Measurements from ENCODE around the gene BNIP5.

The BNIP5 gene

DNA sequence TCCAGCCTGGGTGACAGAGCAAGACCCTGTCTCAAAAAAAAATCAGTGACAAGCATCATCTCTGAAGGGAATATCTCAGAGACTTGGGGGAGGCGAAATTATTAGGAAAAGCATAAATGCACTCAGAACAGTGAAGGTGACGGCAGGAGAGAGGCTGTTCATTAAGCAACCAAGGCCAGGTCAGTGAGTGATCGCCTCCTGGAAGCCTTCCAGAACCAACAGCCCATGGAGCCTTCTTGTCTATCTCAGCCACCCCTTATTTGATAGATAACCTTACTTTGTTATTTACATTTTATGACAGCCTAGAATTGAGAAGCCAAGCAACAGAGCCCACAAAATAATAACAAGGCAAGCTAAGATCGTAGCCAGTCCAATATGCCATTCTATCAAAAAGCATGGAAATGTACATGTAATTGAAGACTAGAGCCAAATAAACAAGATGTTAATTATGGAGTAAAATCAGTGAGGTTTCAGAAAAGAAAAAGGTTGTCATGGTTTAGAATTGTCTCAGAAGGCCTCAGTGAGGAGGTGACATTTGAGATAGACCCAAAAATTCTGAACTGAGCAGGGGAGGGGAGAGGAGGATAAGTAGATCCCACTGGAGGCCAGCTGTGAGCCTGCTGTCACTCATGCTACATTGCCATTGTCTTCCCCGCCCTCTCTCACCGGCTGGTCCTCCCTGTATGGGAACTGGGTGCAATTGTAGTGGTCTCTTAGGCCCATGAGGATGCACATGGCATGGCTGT is 17.8 kb downstream of the BNIP5 start:
- H3K4me1 ChIP-seq, result no peaks in the 10 kb centered on the region; the same call in 1 of the 2 replicates
- in situ Hi-C loops (cut with MboI; ENCODE audit: low sequenced_read_pairs), result no loop called here
- H3K36me3 ChIP-seq (replicated peaks), result no peaks in the 10 kb centered on the region
- H3K9me3 ChIP-seq, result no peaks in the 10 kb centered on the region
- H3K27me3 ChIP-seq (ENCODE audit: low read depth), result no peaks in the 10 kb centered on the region; the same call in 1 of the 2 replicates
- no peak for DNase-seq (ENCODE audit: low spot score in 2 of 2)
- no peak overlapping the region for H3K4me3 ChIP-seq

DNA sequence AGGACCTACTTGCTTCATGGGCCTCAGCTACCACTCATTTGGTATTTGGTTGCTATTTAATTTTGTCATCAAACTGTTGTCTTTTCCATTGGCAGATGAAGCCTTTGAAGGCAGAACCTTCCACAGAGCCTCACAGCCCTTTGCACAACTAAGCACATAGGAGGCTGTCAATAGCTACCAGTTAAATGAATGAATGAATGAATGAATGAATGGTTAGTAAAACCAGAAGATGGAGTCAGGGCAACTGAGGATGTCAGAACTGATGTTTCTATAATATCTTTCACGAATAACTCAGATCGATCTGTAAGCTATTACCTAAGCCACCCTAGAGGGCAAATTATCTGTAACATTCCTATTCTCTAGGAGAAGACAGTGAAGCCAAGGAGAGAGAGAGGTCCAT is 19.1 kb downstream of the BNIP5 start:
- Histone ChIP-seq H3K9me3 (no peaks in the 10 kb centered on the region), H3K27me3 (ENCODE audit: low read depth) (no peaks in the 10 kb centered on the region; the same call in 1 of the 2 replicates), H3K4me1 (no peaks in the 10 kb centered on the region; the same call in 1 of the 2 replicates), H3K4me3 (no peak overlapping the region), H3K36me3 (replicated peaks) (no peaks in the 10 kb centered on the region)
- in situ Hi-C loops (cut with MboI; ENCODE audit: low sequenced_read_pairs), result no loop called here
- DNase-seq (ENCODE audit: low spot score in 2 of 2), result no peak

DNA sequence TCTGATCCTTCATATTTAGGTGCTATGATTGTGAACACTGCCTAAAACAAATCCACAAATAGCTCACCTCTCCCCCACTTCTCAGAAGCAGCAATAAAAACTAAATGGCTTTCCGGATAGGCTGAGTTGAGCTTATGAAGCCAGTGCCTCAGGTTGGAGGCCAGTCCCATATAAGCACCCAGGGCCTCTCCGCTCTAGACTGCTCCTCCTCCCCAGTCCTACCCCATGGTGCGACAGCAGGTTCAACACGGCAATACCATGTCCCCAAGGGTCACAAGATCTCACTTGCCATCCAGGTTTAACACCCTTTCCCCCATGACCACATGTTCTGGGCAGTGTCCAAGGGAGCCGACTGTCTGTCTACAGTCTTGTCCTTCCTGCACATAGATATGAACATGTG is 20.8 kb downstream of the BNIP5 start:
- Histone ChIP-seq H3K36me3 (replicated peaks) (no peaks in the 10 kb centered on the region), H3K4me3 (no peak overlapping the region), H3K27me3 (ENCODE audit: low read depth) (no peaks in the 10 kb centered on the region; the same call in 1 of the 2 replicates), H3K4me1 (no peaks in the 10 kb centered on the region; the same call in 1 of the 2 replicates), H3K9me3 (no peaks in the 10 kb centered on the region)
- no peak for DNase-seq (ENCODE audit: low spot score in 2 of 2)
- in situ Hi-C loops (cut with MboI; ENCODE audit: low sequenced_read_pairs), result no loop called here

DNA sequence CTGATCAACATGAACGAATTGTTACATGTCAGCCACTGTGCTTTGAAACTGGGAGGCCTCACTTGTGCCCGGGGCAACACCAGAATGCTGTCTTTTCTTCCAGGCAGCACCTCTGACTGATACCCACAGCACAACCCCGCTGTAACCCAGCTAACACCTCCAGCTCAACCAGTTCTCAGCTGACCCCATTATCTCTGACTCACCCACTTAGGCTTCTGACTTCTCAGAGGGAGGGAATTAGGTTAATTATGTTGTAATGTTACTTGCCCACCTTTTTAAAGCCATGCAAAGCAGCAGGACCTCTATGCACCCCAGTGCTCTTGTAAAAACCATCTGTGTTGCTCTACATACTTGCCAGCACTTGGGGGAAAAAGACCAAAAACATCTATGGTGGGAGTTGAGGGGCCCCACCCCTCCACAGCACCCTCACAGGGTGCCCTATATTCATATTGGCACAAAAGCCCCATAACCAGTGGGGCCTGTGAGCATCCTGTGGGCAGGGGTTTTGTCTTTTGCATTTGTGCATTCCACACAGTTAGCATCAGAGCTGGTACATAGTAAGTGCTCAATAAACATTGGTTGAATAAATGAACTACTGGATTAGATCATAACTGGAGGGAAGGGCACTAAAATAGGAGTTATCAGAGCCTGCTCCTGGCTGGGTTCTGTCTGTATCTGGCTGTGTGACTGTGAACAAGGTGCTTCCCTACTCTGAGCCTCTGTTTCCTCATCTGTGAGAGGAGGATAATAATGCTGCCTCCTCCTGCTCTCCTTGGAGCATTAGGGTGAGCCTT is 22.3 kb downstream of the BNIP5 start:
- H3K36me3 ChIP-seq (replicated peaks), result no peaks in the 10 kb centered on the region
- H3K4me1 ChIP-seq, result no peaks in the 10 kb centered on the region
- H3K9me3 ChIP-seq, result no peaks in the 10 kb centered on the region
- DNase-seq (ENCODE audit: low spot score in 2 of 2), result no peak
- no peaks in the 10 kb centered on the region; the same call in 1 of the 2 replicates for H3K27me3 ChIP-seq (ENCODE audit: low read depth)
- no peak overlapping the region for H3K4me3 ChIP-seq
- in situ Hi-C loops (cut with MboI; ENCODE audit: low sequenced_read_pairs), result no loop called here

DNA sequence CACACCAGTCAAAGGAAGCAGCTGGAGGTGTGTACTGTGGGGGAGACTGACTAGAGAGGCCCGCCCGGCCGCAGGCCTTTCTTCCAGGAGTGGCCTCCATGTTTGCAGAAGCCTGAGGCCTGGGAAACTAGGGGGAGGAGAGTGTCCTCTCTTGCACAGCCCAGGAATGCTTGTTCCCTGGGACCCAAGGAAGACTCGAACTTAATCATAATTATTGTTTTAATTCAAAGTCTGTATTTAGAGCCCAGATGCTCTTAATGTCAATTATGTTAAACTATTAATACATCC is 23.1 kb downstream of the BNIP5 start:
- Histone ChIP-seq H3K4me3 (no peak overlapping the region), H3K4me1 (no peaks in the 10 kb centered on the region), H3K9me3 (no peaks in the 10 kb centered on the region), H3K36me3 (replicated peaks) (no peaks in the 10 kb centered on the region), H3K27me3 (ENCODE audit: low read depth) (no peaks in the 10 kb centered on the region; the same call in 1 of the 2 replicates)
- no peak for DNase-seq (ENCODE audit: low spot score in 2 of 2)
- in situ Hi-C loops (cut with MboI; ENCODE audit: low sequenced_read_pairs), result no loop called here

DNA sequence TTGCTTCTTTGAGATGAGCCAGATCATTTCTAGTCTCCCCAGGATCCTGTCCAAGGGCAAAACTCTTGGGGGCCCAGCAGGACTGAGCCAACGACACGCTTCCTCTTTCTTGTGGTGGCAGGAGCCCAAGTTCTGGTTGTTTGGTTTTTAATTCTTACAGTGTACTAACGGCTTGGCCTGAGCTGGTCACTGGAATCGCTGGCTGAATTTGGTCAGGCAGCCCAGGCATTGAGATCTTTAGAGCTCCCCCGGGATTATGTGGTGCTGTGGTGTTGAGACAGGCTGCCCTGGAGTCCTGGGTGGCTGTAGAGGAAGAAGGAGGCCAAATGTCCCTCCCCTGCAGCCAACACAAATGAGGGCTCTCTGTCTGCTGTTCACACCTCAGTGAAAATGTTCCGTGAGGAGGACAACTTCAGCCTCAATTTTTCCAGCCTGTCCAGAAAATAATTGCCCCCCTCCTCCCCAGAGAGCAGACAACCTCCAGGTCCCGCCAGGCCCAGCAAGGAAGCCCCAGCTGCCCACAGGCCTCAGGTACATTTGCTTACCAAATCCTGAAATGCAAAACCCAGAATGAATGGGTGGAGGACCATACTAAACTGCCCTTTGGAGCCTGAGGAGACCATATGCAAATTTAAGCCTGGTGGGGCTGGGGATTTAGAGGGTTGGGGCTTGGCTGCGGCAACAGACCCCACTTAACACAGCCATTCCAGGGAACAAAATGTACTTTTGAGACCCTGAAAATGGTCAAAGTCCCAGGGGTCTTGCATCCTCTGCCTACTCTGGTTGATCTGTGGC is 23.6 kb downstream of the BNIP5 start:
- no peaks in the 10 kb centered on the region for H3K36me3 ChIP-seq (replicated peaks)
- H3K4me3 ChIP-seq, result no peak overlapping the region
- no peak for DNase-seq (ENCODE audit: low spot score in 2 of 2)
- in situ Hi-C loops (cut with MboI; ENCODE audit: low sequenced_read_pairs), result no loop called here
- H3K4me1 ChIP-seq, result no peaks in the 10 kb centered on the region
- H3K9me3 ChIP-seq, result no peaks in the 10 kb centered on the region
- no peaks in the 10 kb centered on the region; the same call in 1 of the 2 replicates for H3K27me3 ChIP-seq (ENCODE audit: low read depth)

DNA sequence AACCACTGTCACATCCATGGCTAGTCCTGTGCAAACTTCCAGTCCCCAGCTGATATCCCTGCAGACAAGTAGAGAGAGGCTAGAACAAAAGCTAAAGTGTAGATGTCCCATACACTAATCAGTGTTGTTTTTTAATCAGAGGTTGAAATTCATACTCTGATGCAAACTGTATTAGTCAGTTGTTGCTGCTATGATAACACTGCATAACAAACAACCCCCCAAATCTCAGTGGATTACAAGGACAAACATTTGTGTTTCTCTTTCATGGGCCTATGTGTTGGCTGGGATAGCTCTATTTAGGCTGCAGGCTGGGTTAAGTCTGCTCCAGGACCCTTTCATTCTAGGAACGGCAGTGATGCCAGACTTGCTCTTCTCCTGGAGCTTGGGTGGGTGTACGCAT is 26.8 kb downstream of the BNIP5 start:
- Histone ChIP-seq H3K4me1 (peaks cover 12% of the 10 kb centered on the region), H3K27me3 (ENCODE audit: low read depth) (no peaks in the 10 kb centered on the region; the same call in 1 of the 2 replicates), H3K4me3 (no peak overlapping the region), H3K36me3 (replicated peaks) (no peaks in the 10 kb centered on the region), H3K9me3 (no peaks in the 10 kb centered on the region)
- DNase-seq (ENCODE audit: low spot score in 2 of 2), result no peak
- in situ Hi-C loops (cut with MboI; ENCODE audit: low sequenced_read_pairs), result no loop called here

DNA sequence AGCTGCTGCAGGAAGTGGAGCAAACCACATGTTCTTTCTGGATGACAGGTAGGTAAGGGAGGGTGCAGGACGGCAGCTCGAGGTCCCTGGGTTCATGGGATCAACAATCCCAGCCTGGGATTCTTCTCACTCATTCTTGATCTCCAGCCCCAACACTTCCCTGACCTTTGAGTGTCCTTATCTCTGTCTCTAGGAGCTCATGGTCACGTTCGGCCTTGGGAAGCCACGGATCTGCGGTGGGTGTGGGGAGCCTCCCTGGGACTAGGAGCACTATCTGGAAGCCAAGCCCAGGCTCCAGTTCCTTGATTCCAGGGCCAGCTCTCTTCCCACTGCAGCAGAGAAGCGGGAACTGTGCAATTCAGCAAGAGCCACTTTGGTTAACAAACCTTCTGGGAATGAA is 27.5 kb downstream of the BNIP5 start:
- DNase-seq (ENCODE audit: low spot score in 2 of 2), result no peak
- H3K4me3 ChIP-seq, result no peak overlapping the region
- no peaks in the 10 kb centered on the region for H3K27me3 ChIP-seq (ENCODE audit: low read depth)
- peaks cover 12% of the 10 kb centered on the region for H3K4me1 ChIP-seq
- H3K9me3 ChIP-seq, result no peaks in the 10 kb centered on the region
- no peaks in the 10 kb centered on the region for H3K36me3 ChIP-seq (replicated peaks)
- in situ Hi-C loops (cut with MboI; ENCODE audit: low sequenced_read_pairs), result no loop called here

DNA sequence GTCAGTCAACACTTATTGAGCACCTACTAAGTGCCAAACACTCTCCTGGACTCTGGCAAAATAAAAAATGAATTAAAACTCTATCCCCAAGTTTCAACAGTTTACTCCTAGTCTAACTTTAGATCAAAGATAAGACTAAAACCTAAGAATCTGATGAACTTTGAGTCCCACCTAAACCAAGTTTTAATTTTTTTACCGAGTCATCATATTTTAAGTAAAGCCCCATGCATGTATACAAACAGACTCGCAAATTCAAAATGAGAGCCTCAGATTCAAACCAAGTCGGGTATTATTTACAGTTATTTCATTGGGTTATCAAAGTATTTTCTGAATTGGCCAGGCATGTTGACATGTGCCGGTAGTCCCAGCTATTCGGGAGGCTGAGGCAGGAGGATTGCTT is 28.2 kb downstream of the BNIP5 start:
- in situ Hi-C loops (cut with MboI; ENCODE audit: low sequenced_read_pairs), result no loop called here
- Histone ChIP-seq H3K4me1 (peaks cover 12% of the 10 kb centered on the region), H3K4me3 (no peak overlapping the region)

DNA sequence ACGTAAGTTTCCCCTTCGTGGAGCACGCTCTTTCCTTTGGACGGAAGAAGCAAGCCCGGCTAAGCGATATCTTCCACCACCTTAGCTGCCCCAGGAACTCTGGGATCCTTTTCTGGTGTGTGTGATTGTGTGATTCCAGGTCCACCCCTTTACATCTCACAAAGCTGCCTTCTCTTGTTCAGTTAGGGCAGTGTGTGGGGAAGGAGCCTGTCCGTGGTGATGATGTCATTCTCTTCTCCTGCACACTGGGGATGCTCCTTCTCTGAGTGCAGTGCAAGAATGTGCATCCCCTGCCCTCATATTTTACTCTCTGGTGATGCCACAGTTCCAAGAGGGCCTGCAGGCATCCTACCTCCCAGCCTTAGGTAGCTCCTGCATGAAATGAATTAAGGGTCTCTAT is 30.3 kb downstream of the BNIP5 start:
- H3K27me3 ChIP-seq (ENCODE audit: low read depth), result no peaks in the 10 kb centered on the region
- peak in 1 of 2 experiments; percentile 50 for DNase-seq (ENCODE audit: low spot score in 2 of 2)
- peaks cover 12% of the 10 kb centered on the region for H3K4me1 ChIP-seq
- H3K9me3 ChIP-seq, result no peaks in the 10 kb centered on the region
- H3K36me3 ChIP-seq (replicated peaks), result no peaks in the 10 kb centered on the region
- no peak overlapping the region for H3K4me3 ChIP-seq
- in situ Hi-C loops (cut with MboI; ENCODE audit: low sequenced_read_pairs), result no loop called here

More for the DNA sequence above, 28.2 kb downstream of the BNIP5 start:
- Histone ChIP-seq H3K9me3 (no peaks in the 10 kb centered on the region), H3K27me3 (ENCODE audit: low read depth) (no peaks in the 10 kb centered on the region), H3K36me3 (replicated peaks) (no peaks in the 10 kb centered on the region)
- no peak for DNase-seq (ENCODE audit: low spot score in 2 of 2)

DNA sequence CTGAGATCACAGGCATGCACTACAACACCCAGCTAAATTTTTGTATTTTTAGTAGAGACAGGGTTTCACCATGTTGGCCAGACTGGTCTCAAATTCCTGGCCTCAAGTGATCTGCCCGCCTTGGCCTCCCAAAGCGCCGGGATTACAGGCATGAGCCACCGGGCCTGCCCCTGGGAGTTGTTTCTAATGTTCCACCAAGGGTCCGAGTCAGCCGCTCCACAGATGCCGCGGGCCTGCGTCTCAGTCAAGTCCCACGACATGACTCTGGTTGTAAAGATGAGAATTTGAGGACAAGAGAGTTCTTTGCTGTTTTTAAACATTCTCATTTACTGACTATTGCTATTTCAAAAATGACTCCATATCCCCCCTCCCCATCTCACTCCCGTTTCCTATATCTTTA is 30.8 kb downstream of the BNIP5 start:
- H3K27me3 ChIP-seq (ENCODE audit: low read depth), result no peaks in the 10 kb centered on the region
- no peaks in the 10 kb centered on the region for H3K36me3 ChIP-seq (replicated peaks)
- no peak overlapping the region for H3K4me3 ChIP-seq
- in situ Hi-C loops (cut with MboI; ENCODE audit: low sequenced_read_pairs), result no loop called here
- DNase-seq (ENCODE audit: low spot score in 2 of 2), result no peak
- no peaks in the 10 kb centered on the region for H3K9me3 ChIP-seq
- peaks cover 12% of the 10 kb centered on the region for H3K4me1 ChIP-seq

DNA sequence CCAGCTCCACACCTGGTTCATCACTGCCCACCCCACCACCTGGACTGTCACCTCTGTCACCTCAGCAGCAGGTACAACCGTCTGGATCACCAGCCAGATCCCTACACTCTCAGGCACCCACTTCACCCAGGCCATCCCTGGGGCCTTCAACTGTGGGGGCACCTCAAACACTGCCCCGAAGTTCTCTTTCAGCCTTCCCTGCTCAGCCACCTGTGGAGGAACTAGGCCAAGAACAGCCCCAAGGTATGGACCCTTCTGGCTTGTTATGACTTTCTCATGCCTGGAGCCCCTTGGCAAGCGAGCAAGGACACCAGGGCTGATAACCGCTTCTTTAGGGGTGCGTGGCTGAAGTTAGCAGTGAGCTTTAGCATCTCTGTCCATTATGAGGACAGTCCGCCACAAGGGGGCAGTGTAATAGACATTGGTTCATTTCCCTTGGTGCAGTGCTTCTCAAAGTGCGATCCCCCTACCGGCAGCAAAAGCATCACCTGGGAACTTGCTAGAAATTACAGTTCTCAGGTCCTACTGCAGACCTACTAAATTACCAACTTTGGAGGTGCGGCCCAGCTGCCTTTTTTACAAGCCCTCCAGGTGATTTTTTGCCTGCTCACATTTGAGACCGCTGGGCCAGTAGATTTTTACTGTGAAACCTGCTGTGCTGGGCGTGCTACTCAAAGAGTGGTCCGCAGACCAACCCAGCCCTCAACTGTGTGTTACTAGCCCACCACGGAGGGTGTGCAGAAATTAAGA is 34.3 kb downstream of the BNIP5 start:
- DNase-seq (ENCODE audit: low spot score in 2 of 2), result peak; percentile 89 to 97
- peaks cover 12% of the 10 kb centered on the region for H3K4me1 ChIP-seq
- in situ Hi-C loops (cut with MboI; ENCODE audit: low sequenced_read_pairs), result loop anchor here (5.0 kb wide), 1 partner anchor 55 kb away; no protein-coding TSS in a partner anchor
- no peaks in the 10 kb centered on the region for H3K36me3 ChIP-seq (replicated peaks)
- H3K9me3 ChIP-seq, result no peaks in the 10 kb centered on the region
- H3K4me3 ChIP-seq, result no peak overlapping the region
- no peaks in the 10 kb centered on the region for H3K27me3 ChIP-seq (ENCODE audit: low read depth)

DNA sequence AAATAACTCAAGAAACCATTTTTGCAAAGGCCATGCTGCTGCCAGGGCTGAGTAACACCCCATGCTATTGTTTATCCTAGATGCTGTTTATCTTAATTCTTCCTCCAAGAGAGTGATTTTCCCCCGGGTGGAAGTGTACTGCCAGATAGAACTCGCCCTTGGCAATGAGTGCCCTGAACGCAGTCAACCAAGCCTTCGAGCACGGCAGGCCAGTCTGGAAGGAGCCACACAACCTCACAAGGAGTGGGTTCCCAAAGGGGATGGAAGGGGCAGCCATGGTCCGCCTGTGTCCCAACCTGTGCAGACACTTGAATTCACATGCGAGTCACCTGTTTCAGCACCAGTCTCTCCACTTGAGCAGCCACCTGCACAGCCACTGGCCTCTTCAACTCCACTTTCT is 34.9 kb downstream of the BNIP5 start:
- Histone ChIP-seq H3K36me3 (replicated peaks) (no peaks in the 10 kb centered on the region), H3K9me3 (no peaks in the 10 kb centered on the region)
- in situ Hi-C loops (cut with MboI; ENCODE audit: low sequenced_read_pairs), result loop anchor here (5.0 kb wide), 1 partner anchor 56 kb away; no protein-coding TSS in a partner anchor

More for the DNA sequence above, 34.9 kb downstream of the BNIP5 start:
- peaks cover 6% of the 10 kb centered on the region for H3K4me1 ChIP-seq
- H3K4me3 ChIP-seq, result no peak overlapping the region
- DNase-seq (ENCODE audit: low spot score in 2 of 2), result no peak
- no peaks in the 10 kb centered on the region for H3K27me3 ChIP-seq (ENCODE audit: low read depth)

All from HAP-1 (cell line).